MM.1S (cell line): ENCODE measurements around the gene DPYSL5.

ENCODE experiments used
- DNase-seq: peaks from one replicate; pipeline ENCODE4 v3.0.0-alpha.2; 2015
- H2AFZ ChIP-seq: fragments of 300-600 bp; sonication (generic); 2 replicates; pipeline ENCODE4 v1.6.0; 2016; ENCODE audit warnings: antibody characterized with exemption, low read length
- H3F3A ChIP-seq: fragments of 300-600 bp; sonication (generic); 2 replicates; pipeline ENCODE4 v1.6.1; 2016; ENCODE audit warnings: mild to moderate bottlenecking, antibody characterized with exemption, low read length, moderate library complexity, mixed read lengths; ENCODE audit not compliant: insufficient read depth
- H3K27ac ChIP-seq: fragments of 300-600 bp; sonication (generic); 2 replicates; pipeline ENCODE4 v1.5.1; 2016; ENCODE audit warnings: mild to moderate bottlenecking, low read length
- H3K27me3 ChIP-seq: fragments of 300-600 bp; sonication (generic); replicated peaks from 2 replicates; pipeline ENCODE4 v1.6.0; 2016; ENCODE audit warnings: low read length; ENCODE audit not compliant: insufficient read depth
- H3K36me3 ChIP-seq: fragments of 300-600 bp; sonication (generic); replicated peaks from 2 replicates; pipeline ENCODE4 v1.6.1; 2016; ENCODE audit warnings: mild to moderate bottlenecking, low read length, mixed read lengths; ENCODE audit not compliant: insufficient read depth
- H3K4me1 ChIP-seq: fragments of 300-600 bp; sonication (generic); 2 replicates; pipeline ENCODE4 v1.6.1; 2016; ENCODE audit warnings: low read length, mixed read lengths
- H3K4me2 ChIP-seq: fragments of 300-600 bp; sonication (generic); 2 replicates; pipeline ENCODE4 v1.6.0; 2016; ENCODE audit warnings: low read depth, low read length
- H3K4me3 ChIP-seq: fragments of 300-600 bp; sonication (generic); 2 replicates; pipeline ENCODE4 v1.5.1; 2016; ENCODE audit warnings: low read length, mixed read lengths
- H3K79me2 ChIP-seq: fragments of 300-600 bp; sonication (generic); 2 replicates; pipeline ENCODE4 v1.6.1; 2016; ENCODE audit warnings: mixed run types, low read length, mixed read lengths
- H3K9ac ChIP-seq: fragments of 300-600 bp; sonication (generic); 2 replicates; pipeline ENCODE4 v1.6.1; 2016; ENCODE audit warnings: low read length, mixed read lengths
- H3K9me2 ChIP-seq: fragments of 300-600 bp; sonication (generic); replicated peaks from 2 replicates; pipeline ENCODE4 v1.6.1; 2016; ENCODE audit warnings: mild to moderate bottlenecking, low read length, mixed read lengths; ENCODE audit not compliant: insufficient read depth
- H3K9me3 ChIP-seq: fragments of 300-600 bp; sonication (generic); replicated peaks from 2 replicates; pipeline ENCODE4 v1.6.1; 2016; ENCODE audit warnings: mild to moderate bottlenecking, low read length, mixed read lengths; ENCODE audit not compliant: insufficient read depth
- H4K20me1 ChIP-seq: fragments of 300-600 bp; sonication (generic); 2 replicates; pipeline ENCODE4 v1.6.1; 2016; ENCODE audit warnings: mild to moderate bottlenecking, low read length, moderate library complexity, mixed read lengths; ENCODE audit not compliant: insufficient read depth
- EZH2 ChIP-seq: fragments of 300-600 bp; sonication (generic); optimal IDR thresholded peaks from 2 replicates; pipeline ENCODE3; 2017; ENCODE audit warnings: low read depth, mild to moderate bottlenecking, antibody characterized with exemption, low read length, mixed read lengths
- EZH2phosphoT487 ChIP-seq: fragments of 300-600 bp; sonication (generic); IDR thresholded peaks from 2 replicates; pipeline ENCODE4 v1.6.1; 2018; ENCODE audit warnings: antibody characterized with exemption, low read length
- TF ChIP-seq, protein P1 (sequence below): fragments of 300-600 bp; sonication (generic); IDR thresholded peaks from 2 replicates; pipeline ENCODE4 v1.5.1; 2016; ENCODE audit warnings: antibody characterized with exemption, low read length, mixed read lengths

The DPYSL5 gene

GRCh38 chr2:26846334-26847306, 1.3 kb upstream of the DPYSL5 start:
- Histone ChIP-seq H3K4me1 (no peaks in the 10 kb centered on the region), H3K4me3 (no peak overlapping the region), H4K20me1 (no peaks in the 10 kb centered on the region), H3K9ac (no peak overlapping the region), H2AFZ (no peak overlapping the region), H3F3A (no peaks in the 10 kb centered on the region), H3K27me3 (peaks cover 81% of the 10 kb centered on the region), H3K27ac (no peak overlapping the region), H3K79me2 (no peaks in the 10 kb centered on the region), H3K36me3 (no peaks in the 10 kb centered on the region), H3K4me2 (peak overlapping the region; percentile 70), H3K9me3 (no peaks in the 10 kb centered on the region), H3K9me2 (no peaks in the 10 kb centered on the region)
- DNase-seq, result peak; percentile 79
- TF ChIP-seq EZH2phosphoT487, result no peak
- TF ChIP-seq, protein P1, sequence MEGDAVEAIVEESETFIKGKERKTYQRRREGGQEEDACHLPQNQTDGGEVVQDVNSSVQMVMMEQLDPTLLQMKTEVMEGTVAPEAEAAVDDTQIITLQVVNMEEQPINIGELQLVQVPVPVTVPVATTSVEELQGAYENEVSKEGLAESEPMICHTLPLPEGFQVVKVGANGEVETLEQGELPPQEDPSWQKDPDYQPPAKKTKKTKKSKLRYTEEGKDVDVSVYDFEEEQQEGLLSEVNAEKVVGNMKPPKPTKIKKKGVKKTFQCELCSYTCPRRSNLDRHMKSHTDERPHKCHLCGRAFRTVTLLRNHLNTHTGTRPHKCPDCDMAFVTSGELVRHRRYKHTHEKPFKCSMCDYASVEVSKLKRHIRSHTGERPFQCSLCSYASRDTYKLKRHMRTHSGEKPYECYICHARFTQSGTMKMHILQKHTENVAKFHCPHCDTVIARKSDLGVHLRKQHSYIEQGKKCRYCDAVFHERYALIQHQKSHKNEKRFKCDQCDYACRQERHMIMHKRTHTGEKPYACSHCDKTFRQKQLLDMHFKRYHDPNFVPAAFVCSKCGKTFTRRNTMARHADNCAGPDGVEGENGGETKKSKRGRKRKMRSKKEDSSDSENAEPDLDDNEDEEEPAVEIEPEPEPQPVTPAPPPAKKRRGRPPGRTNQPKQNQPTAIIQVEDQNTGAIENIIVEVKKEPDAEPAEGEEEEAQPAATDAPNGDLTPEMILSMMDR, result peak; percentile 77

GRCh38 chr2:26847307-26847654, 651 bp upstream of the DPYSL5 start:
- Histone ChIP-seq H3K36me3 (no peaks in the 10 kb centered on the region), H2AFZ (no peak overlapping the region), H3K4me1 (no peaks in the 10 kb centered on the region), H3K9ac (no peak overlapping the region), H4K20me1 (no peaks in the 10 kb centered on the region), H3K4me2 (0 out of 2 replicates have a peak overlapping the region, but pooled peaks have one; percentile 12), H3K4me3 (no peak overlapping the region), H3K79me2 (no peaks in the 10 kb centered on the region), H3F3A (no peaks in the 10 kb centered on the region), H3K27me3 (peaks cover 74% of the 10 kb centered on the region), H3K27ac (no peak overlapping the region), H3K9me2 (no peaks in the 10 kb centered on the region), H3K9me3 (no peaks in the 10 kb centered on the region)
- TF ChIP-seq EZH2, result peak; percentile 85
- no peak for TF ChIP-seq EZH2phosphoT487
- no peak for DNase-seq

GRCh38 chr2:26848336-26849055, 564 bp downstream of the DPYSL5 start:
- Histone ChIP-seq H3F3A (no peaks in the 10 kb centered on the region), H3K27me3 (peaks cover 74% of the 10 kb centered on the region), H3K27ac (no peak overlapping the region), H3K4me3 (no peak overlapping the region), H4K20me1 (no peaks in the 10 kb centered on the region), H3K36me3 (no peaks in the 10 kb centered on the region), H3K9ac (no peak overlapping the region), H3K79me2 (no peaks in the 10 kb centered on the region), H3K4me1 (no peaks in the 10 kb centered on the region), H3K9me2 (no peaks in the 10 kb centered on the region), H3K4me2 (peak overlapping the region; percentile 49; the same call in 1 of the 2 replicates), H2AFZ (no peak overlapping the region), H3K9me3 (no peaks in the 10 kb centered on the region)
- TF ChIP-seq EZH2phosphoT487, result no peak; the same call in 1 of the 2 replicates
- TF ChIP-seq, protein P1, result no peak
- peak; percentile 92 for TF ChIP-seq EZH2
- no peak for DNase-seq
